Cardiac muscle cell (in vitro differentiated cells and primary cell): ENCODE data around the gene AMFR. TPM values are rescaled to one million over a fixed set of nuclear protein-coding genes. Genes with fewer than 3 reads are reported as not detected.

Experiments
- DNase-seq, 2 donors: peaks; one replicate each; pipeline versions ENCODE4 v3.0.0 to v3.0.0-alpha.2; 2010 to 2017; ENCODE audit warnings: low read depth in 1 of 2, low spot score in 1 of 2
- H3K27ac ChIP-seq: fragments of 200-600 bp; sonication (generic); 2 replicates; pipeline ENCODE4 v1.5.1; 2016
- H3K27me3 ChIP-seq: fragments of 200-600 bp; sonication (generic); 2 replicates; pipeline ENCODE4 v1.6.0; 2016; ENCODE audit warnings: control low read depth
- H3K36me3 ChIP-seq: fragments of 200-600 bp; sonication (generic); 2 replicates; pipeline ENCODE4 v1.5.1; 2016; ENCODE audit warnings: control low read depth
- H3K4me1 ChIP-seq: fragments of 200-600 bp; sonication (generic); 2 replicates; pipeline ENCODE4 v1.8.1; 2017; ENCODE audit warnings: low read depth, mild to moderate bottlenecking, mixed run types
- H3K4me3 ChIP-seq: fragments of 200-600 bp; sonication (generic); 2 replicates; pipeline ENCODE4 v1.5.1; 2016; ENCODE audit warnings: mild to moderate bottlenecking
- H3K9me3 ChIP-seq: fragments of 200-600 bp; sonication (generic); 2 replicates; pipeline ENCODE4 v1.5.1; 2017; ENCODE audit warnings: low read depth, mild to moderate bottlenecking, control low read depth
- CTCF ChIP-seq: IDR thresholded peaks from 2 replicates; pipeline ENCODE4 v1.5.1; 2012; ENCODE audit warnings: low read depth, mild to moderate bottlenecking, low read length
- polyA plus RNA-seq: library from polyadenylated mRNA; unstranded; fragments of >200 nt; fragmentation: Nextera tagmentation; extraction: Ambion mirVana; gene quantifications from 2 replicates; pipeline ENCODE4 v1.2.1, GENCODE V29; 2016
- total RNA-seq: library from RNA; depleted of rRNA; stranded (reverse); fragments of >200 nt; gene quantifications from 2 replicates; pipeline ENCODE4 v1.2.3, GENCODE V29; 2016

Gene AMFR
- total and polyA plus RNA-seq, 2 experiments from 2014 or later: 52.7 to 157 TPM

GRCh38 chr16:56341656-56342399 is 83.5 kb downstream of the AMFR start:
- Histone ChIP-seq H3K4me3 (no peak overlapping the region), H3K27ac (no peak overlapping the region), H3K27me3 (no peaks in the 10 kb centered on the region), H3K36me3 (no peaks in the 10 kb centered on the region), H3K4me1 (peaks cover under 1% of the 10 kb centered on the region), H3K9me3 (no peaks in the 10 kb centered on the region)
- no peak for DNase-seq
- no peak for TF ChIP-seq CTCF

GRCh38 chr16:56340864-56341365 is 84.4 kb downstream of the AMFR start:
- no peak for DNase-seq
- no peaks in the 10 kb centered on the region for H3K36me3 ChIP-seq
- no peaks in the 10 kb centered on the region for H3K9me3 ChIP-seq
- no peaks in the 10 kb centered on the region for H3K27me3 ChIP-seq
- H3K4me3 ChIP-seq: no peak overlapping the region
- no peak for TF ChIP-seq CTCF
- no peak overlapping the region for H3K27ac ChIP-seq
- H3K4me1 ChIP-seq: peaks cover 5% of the 10 kb centered on the region

- TF ChIP-seq CTCF: no peak
- H3K4me3 ChIP-seq: no peak overlapping the region
- H3K9me3 ChIP-seq: no peaks in the 10 kb centered on the region
- no peaks in the 10 kb centered on the region for H3K27me3 ChIP-seq
- no peak for DNase-seq
- peaks cover 5% of the 10 kb centered on the region for H3K4me1 ChIP-seq
- no peak overlapping the region for H3K27ac ChIP-seq
- no peaks in the 10 kb centered on the region for H3K36me3 ChIP-seq
Measured at GRCh38 chr16:56340416-56340815, 84.9 kb downstream of the AMFR start.

- H3K27me3 ChIP-seq: no peaks in the 10 kb centered on the region
- peaks cover 8% of the 10 kb centered on the region for H3K4me1 ChIP-seq
- TF ChIP-seq CTCF: no peak
- H3K9me3 ChIP-seq: no peaks in the 10 kb centered on the region
- no peak for DNase-seq
- H3K36me3 ChIP-seq: no peaks in the 10 kb centered on the region
- no peak overlapping the region for H3K4me3 ChIP-seq
- H3K27ac ChIP-seq: no peak overlapping the region
Measured at GRCh38 chr16:56339431-56340195, 85.7 kb downstream of the AMFR start.

GRCh38 chr16:56338566-56339318 is 86.6 kb downstream of the AMFR start:
- H3K4me3 ChIP-seq: no peak overlapping the region
- no peaks in the 10 kb centered on the region for H3K36me3 ChIP-seq
- TF ChIP-seq CTCF: no peak
- H3K4me1 ChIP-seq: peaks cover 8% of the 10 kb centered on the region
- no peaks in the 10 kb centered on the region for H3K9me3 ChIP-seq
- H3K27me3 ChIP-seq: no peaks in the 10 kb centered on the region
- no peak overlapping the region for H3K27ac ChIP-seq
- no peak for DNase-seq
